ENCODE measurements around the gene MYOCOS.
"Not testable (repeated sequence)": the region's sequence is repeated elsewhere in the genome, so short reads cannot be mapped to it uniquely, and the experiment has no call there.

The MYOCOS gene

GRCh38 chr1:171597203-171597602 is 24.8 kb upstream of the MYOCOS start:
- H3K79me2 ChIP-seq (ENCODE audit: insufficient read depth, low read depth): no peaks in the 10 kb centered on the region

GRCh38 chr1:171600310-171600709 is 21.7 kb upstream of the MYOCOS start:
- H3K4me2 ChIP-seq; H3K27ac ChIP-seq; H2AFZ ChIP-seq (ENCODE audit: low read depth); H3K79me2 ChIP-seq (ENCODE audit: insufficient read depth, low read depth); H3K4me1 ChIP-seq (ENCODE audit: low read depth, poor library complexity, severe bottlenecking); H3K9ac ChIP-seq; H4K20me1 ChIP-seq (ENCODE audit: insufficient read depth); H3K4me3 ChIP-seq (IDR thresholded peaks at IDR 0.05; ENCODE audit: insufficient read depth, low read depth, low read length); H3K27me3 ChIP-seq (ENCODE audit: insufficient read depth, low read depth); H3K36me3 ChIP-seq (ENCODE audit: insufficient read depth): not testable (repeated sequence)

More at GRCh38 chr1:171597203-171597602, 24.8 kb upstream of the MYOCOS start:
- TF ChIP-seq, protein P1, sequence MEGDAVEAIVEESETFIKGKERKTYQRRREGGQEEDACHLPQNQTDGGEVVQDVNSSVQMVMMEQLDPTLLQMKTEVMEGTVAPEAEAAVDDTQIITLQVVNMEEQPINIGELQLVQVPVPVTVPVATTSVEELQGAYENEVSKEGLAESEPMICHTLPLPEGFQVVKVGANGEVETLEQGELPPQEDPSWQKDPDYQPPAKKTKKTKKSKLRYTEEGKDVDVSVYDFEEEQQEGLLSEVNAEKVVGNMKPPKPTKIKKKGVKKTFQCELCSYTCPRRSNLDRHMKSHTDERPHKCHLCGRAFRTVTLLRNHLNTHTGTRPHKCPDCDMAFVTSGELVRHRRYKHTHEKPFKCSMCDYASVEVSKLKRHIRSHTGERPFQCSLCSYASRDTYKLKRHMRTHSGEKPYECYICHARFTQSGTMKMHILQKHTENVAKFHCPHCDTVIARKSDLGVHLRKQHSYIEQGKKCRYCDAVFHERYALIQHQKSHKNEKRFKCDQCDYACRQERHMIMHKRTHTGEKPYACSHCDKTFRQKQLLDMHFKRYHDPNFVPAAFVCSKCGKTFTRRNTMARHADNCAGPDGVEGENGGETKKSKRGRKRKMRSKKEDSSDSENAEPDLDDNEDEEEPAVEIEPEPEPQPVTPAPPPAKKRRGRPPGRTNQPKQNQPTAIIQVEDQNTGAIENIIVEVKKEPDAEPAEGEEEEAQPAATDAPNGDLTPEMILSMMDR (conservative IDR thresholded peaks at IDR 0.05; ENCODE audit: low read depth, low read length): no peak
- Histone ChIP-seq H3K4me3 (IDR thresholded peaks at IDR 0.05; ENCODE audit: insufficient read depth, low read depth, low read length) (no peak overlapping the region), H4K20me1 (ENCODE audit: insufficient read depth) (no peaks in the 10 kb centered on the region), H3K4me1 (ENCODE audit: low read depth, poor library complexity, severe bottlenecking) (no peaks in the 10 kb centered on the region), H3K27me3 (ENCODE audit: insufficient read depth, low read depth) (no peaks in the 10 kb centered on the region), H3K4me2 (no peak overlapping the region), H2AFZ (ENCODE audit: low read depth) (no peak overlapping the region), H3K9ac (no peak overlapping the region), H3K27ac (no peak overlapping the region), H3K36me3 (ENCODE audit: insufficient read depth) (peaks cover 4% of the 10 kb centered on the region; the same call in 1 of the 2 replicates)

GRCh38 chr1:171600862-171601261 is 21.2 kb upstream of the MYOCOS start:
- Histone ChIP-seq H3K36me3 (ENCODE audit: insufficient read depth) (no peaks in the 10 kb centered on the region), H4K20me1 (ENCODE audit: insufficient read depth) (no peaks in the 10 kb centered on the region), H3K4me1 (ENCODE audit: low read depth, poor library complexity, severe bottlenecking) (no peaks in the 10 kb centered on the region), H3K79me2 (ENCODE audit: insufficient read depth, low read depth) (no peaks in the 10 kb centered on the region), H3K4me3 (IDR thresholded peaks at IDR 0.05; ENCODE audit: insufficient read depth, low read depth, low read length) (no peak overlapping the region), H3K4me2 (no peak overlapping the region), H3K9ac (no peak overlapping the region), H3K27me3 (ENCODE audit: insufficient read depth, low read depth) (no peaks in the 10 kb centered on the region), H2AFZ (ENCODE audit: low read depth) (no peak overlapping the region), H3K27ac (no peak overlapping the region)
- TF ChIP-seq, protein P1 (conservative IDR thresholded peaks at IDR 0.05; ENCODE audit: low read depth, low read length): no peak

DNA sequence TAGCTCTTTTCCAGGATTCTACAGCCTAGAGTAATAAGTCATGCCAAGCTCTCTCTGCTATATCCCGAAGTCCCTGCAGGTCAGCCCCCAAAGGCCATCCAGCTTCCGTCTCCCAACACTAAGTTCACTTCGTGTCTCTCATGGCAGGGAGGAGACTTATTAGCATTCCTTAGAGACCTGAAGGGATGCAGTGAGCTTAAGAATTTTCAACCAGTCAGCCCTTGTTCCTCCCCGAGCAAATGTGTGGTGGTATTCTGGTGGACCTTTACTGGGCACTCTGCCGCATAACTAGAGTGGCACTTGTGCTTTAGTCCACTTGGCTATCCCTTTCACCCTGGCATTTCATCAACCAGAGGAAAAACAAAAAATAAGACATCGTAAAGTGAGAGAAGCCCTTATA is 19.0 kb upstream of the MYOCOS start:
- not testable (repeated sequence) for H3K4me1 ChIP-seq (ENCODE audit: low read depth, poor library complexity, severe bottlenecking); H3K79me2 ChIP-seq (ENCODE audit: insufficient read depth, low read depth); H3K4me3 ChIP-seq (IDR thresholded peaks at IDR 0.05; ENCODE audit: insufficient read depth, low read depth, low read length); H3K36me3 ChIP-seq (ENCODE audit: insufficient read depth); H2AFZ ChIP-seq (ENCODE audit: low read depth); H3K4me2 ChIP-seq; H3K27me3 ChIP-seq (ENCODE audit: insufficient read depth, low read depth); H3K27ac ChIP-seq; H3K9ac ChIP-seq; H4K20me1 ChIP-seq (ENCODE audit: insufficient read depth)

GRCh38 chr1:171606402-171606941 is 15.6 kb upstream of the MYOCOS start:
- H3K4me1 ChIP-seq (ENCODE audit: low read depth, poor library complexity, severe bottlenecking): no peaks in the 10 kb centered on the region
- no peaks in the 10 kb centered on the region for H3K27me3 ChIP-seq (ENCODE audit: insufficient read depth, low read depth)
- H4K20me1 ChIP-seq (ENCODE audit: insufficient read depth): no peaks in the 10 kb centered on the region
- no peak overlapping the region for H3K27ac ChIP-seq
- TF ChIP-seq, protein P1 (conservative IDR thresholded peaks at IDR 0.05; ENCODE audit: low read depth, low read length): no peak
- no peak overlapping the region for H3K4me3 ChIP-seq (IDR thresholded peaks at IDR 0.05; ENCODE audit: insufficient read depth, low read depth, low read length)
- no peaks in the 10 kb centered on the region for H3K36me3 ChIP-seq (ENCODE audit: insufficient read depth)
- H3K9ac ChIP-seq: no peak overlapping the region
- no peaks in the 10 kb centered on the region for H3K79me2 ChIP-seq (ENCODE audit: insufficient read depth, low read depth)
- H3K4me2 ChIP-seq: no peak overlapping the region
- no peak overlapping the region for H2AFZ ChIP-seq (ENCODE audit: low read depth)

All from KMS-11 (cell line).